Amygdala (tissue), 56 donors: ENCODE measurements around the gene KBTBD12.

Experiments
- DNase-seq, 56 donors: peaks; one replicate each; lab custom pipeline; 2025; lab: John Stamatoyannopoulos, UW

Gene KBTBD12

GRCh38 chr3:127982155-127982554 lies 67.1 kb downstream of the KBTBD12 start:
- DNase-seq = no peak

- no peak for DNase-seq
Measured at GRCh38 chr3:127984241-127984975, 69.4 kb downstream of the KBTBD12 start.

- DNase-seq = no peak
Measured at GRCh38 chr3:127985216-127985615, 70.2 kb downstream of the KBTBD12 start.

- no peak for DNase-seq
Measured at GRCh38 chr3:127985655-127986225, 70.7 kb downstream of the KBTBD12 start.

- no peak for DNase-seq
Measured at GRCh38 chr3:127986803-127987202, 71.8 kb downstream of the KBTBD12 start.

- no peak for DNase-seq
Measured at GRCh38 chr3:127987309-127987995, 72.4 kb downstream of the KBTBD12 start.

- no peak for DNase-seq
Measured at GRCh38 chr3:127988770-127989557, 73.9 kb downstream of the KBTBD12 start.

GRCh38 chr3:127990051-127990450 lies 75.0 kb downstream of the KBTBD12 start:
- DNase-seq = no peak

- no peak for DNase-seq
Measured at GRCh38 chr3:127990461-127990860, 75.4 kb downstream of the KBTBD12 start.

GRCh38 chr3:127991251-127991650 lies 76.2 kb downstream of the KBTBD12 start:
- no peak for DNase-seq

- no peak for DNase-seq
Measured at GRCh38 chr3:127991681-127992080, 76.6 kb downstream of the KBTBD12 start.

GRCh38 chr3:127992127-127992526 lies 77.1 kb downstream of the KBTBD12 start:
- no peak for DNase-seq

GRCh38 chr3:127994011-127994410 lies 79.0 kb downstream of the KBTBD12 start:
- DNase-seq = no peak

- peak in 1 of 56 donors; percentile 2 for DNase-seq
Measured at GRCh38 chr3:127997016-127997415, 82.0 kb downstream of the KBTBD12 start.

GRCh38 chr3:127997961-127998360 lies 82.9 kb downstream of the KBTBD12 start:
- DNase-seq = no peak

GRCh38 chr3:127998596-127998995 lies 83.6 kb downstream of the KBTBD12 start:
- DNase-seq = no peak

GRCh38 chr3:127999509-128000106 lies 84.6 kb downstream of the KBTBD12 start:
- peak in 7 of 56 donors; percentile 13 to 51 (median 25) for DNase-seq

- DNase-seq = no peak
Measured at GRCh38 chr3:128001576-128001975, 86.5 kb downstream of the KBTBD12 start.

- no peak for DNase-seq
Measured at GRCh38 chr3:128004661-128005060, 89.6 kb downstream of the KBTBD12 start.
